Karpas-422 (cell line): Measurements from ENCODE around the gene NHSL2. TPM values are rescaled to one million over a fixed set of nuclear protein-coding genes. Genes with fewer than 3 reads are reported as not detected.

Source experiments
- DNase-seq: peaks from one replicate; pipeline ENCODE4 v3.0.0-alpha.2; 2015
- H2AFZ ChIP-seq: fragments of 200-600 bp; sonication (generic); 2 replicates; pipeline ENCODE4 v1.6.1; 2014; ENCODE audit warnings: antibody characterized with exemption, low read length, mixed read lengths
- H3K27ac ChIP-seq: fragments of 200-600 bp; sonication (generic); 2 replicates; pipeline ENCODE4 v1.5.1; 2014; ENCODE audit warnings: mild to moderate bottlenecking, low read length, moderate library complexity
- H3K27me3 ChIP-seq: fragments of 200-600 bp; sonication (generic); 2 replicates; pipeline ENCODE4 v1.6.1; 2014; ENCODE audit warnings: low read length, mixed read lengths
- H3K36me3 ChIP-seq: fragments of 200-600 bp; sonication (generic); 2 replicates; pipeline ENCODE4 v1.6.1; 2014; ENCODE audit warnings: low read length, mixed read lengths; ENCODE audit not compliant: insufficient read depth
- H3K4me1 ChIP-seq: fragments of 200-600 bp; sonication (generic); 2 replicates; pipeline ENCODE4 v1.6.1; 2014; ENCODE audit warnings: mild to moderate bottlenecking, low read length, mixed read lengths
- H3K4me2 ChIP-seq: fragments of 200-600 bp; sonication (generic); 2 replicates; pipeline ENCODE4 v1.6.1; 2014; ENCODE audit warnings: low read length, low read depth, mild to moderate bottlenecking; ENCODE audit not compliant: poor library complexity, severe bottlenecking
- H3K4me3 ChIP-seq: fragments of 200-600 bp; sonication (generic); 2 replicates; pipeline ENCODE4 v1.5.1; 2014; ENCODE audit warnings: mild to moderate bottlenecking, antibody characterized with exemption, low read length, mixed read lengths
- H3K79me2 ChIP-seq: fragments of 200-600 bp; sonication (generic); 2 replicates; pipeline ENCODE4 v1.6.1; 2014; ENCODE audit warnings: mild to moderate bottlenecking, low read length, mixed read lengths
- H3K9ac ChIP-seq: fragments of 200-600 bp; sonication (generic); 2 replicates; pipeline ENCODE4 v1.6.0; 2014; ENCODE audit warnings: low read length
- H3K9me2 ChIP-seq: fragments of 200-600 bp; sonication (generic), shearing (Covaris generic); replicated peaks from 2 replicates; pipeline ENCODE4 v1.6.0; 2014; ENCODE audit warnings: mild to moderate bottlenecking, low read length, moderate library complexity; ENCODE audit not compliant: insufficient read depth
- H3K9me3 ChIP-seq: fragments of 300-700, 200-600 bp; sonication (generic); 2 replicates; pipeline ENCODE4 v1.6.1; 2014; ENCODE audit warnings: low read length, mixed read lengths
- H4K20me1 ChIP-seq: fragments of 200-600 bp; sonication (generic); 2 replicates; pipeline ENCODE4 v1.6.1; 2014; ENCODE audit warnings: mild to moderate bottlenecking, antibody characterized with exemption, low read length, low read depth; ENCODE audit not compliant: insufficient read depth
- total RNA-seq: library from RNA; depleted of rRNA; stranded (reverse); fragments of >200 nt; shearing (Covaris generic); gene quantifications from 2 replicates; pipeline ENCODE4 v1.2.3, GENCODE V29; 2014; ENCODE audit warnings: low replicate concordance

The NHSL2 gene
- total RNA-seq, 1 experiment from 2014 or later: not detected

- Histone ChIP-seq H4K20me1 (no peaks in the 10 kb centered on the region), H3K36me3 (no peaks in the 10 kb centered on the region), H3K4me2 (no peak overlapping the region), H3K9me2 (no peaks in the 10 kb centered on the region), H3K4me1 (no peaks in the 10 kb centered on the region), H3K27ac (no peak overlapping the region), H3K27me3 (no peaks in the 10 kb centered on the region; the same call in 1 of the 2 replicates), H3K79me2 (no peaks in the 10 kb centered on the region), H3K9me3 (no peaks in the 10 kb centered on the region), H2AFZ (no peak overlapping the region), H3K9ac (no peak overlapping the region), H3K4me3 (no peak overlapping the region)
- no peak for DNase-seq
These were observed 190.2 kb downstream of the NHSL2 start for GRCh38 chrX:72100824-72101351.

DNA sequence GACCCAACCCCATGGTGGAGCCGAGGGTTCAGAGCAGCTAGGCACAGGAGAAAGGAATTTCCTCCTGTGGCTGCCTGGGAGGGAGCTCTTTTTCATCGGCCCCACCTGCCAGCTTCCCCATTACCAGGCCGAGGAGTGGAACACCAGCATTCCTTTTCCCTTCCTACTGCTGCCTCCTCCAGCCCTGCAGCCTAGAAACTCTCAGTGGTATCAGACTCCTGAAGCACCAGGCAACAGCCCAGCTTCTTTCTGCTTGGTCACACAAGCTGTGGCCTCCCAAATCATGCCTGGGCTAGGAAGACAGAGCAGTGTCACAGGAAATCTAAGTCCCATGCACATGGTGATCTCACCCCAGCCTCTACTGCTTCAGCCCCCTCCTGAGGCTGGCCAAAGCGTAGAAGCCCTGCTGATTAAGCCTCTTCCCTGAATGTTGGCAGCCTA lies 191.0 kb downstream of the NHSL2 start:
- no peaks in the 10 kb centered on the region for H3K4me1 ChIP-seq
- no peak overlapping the region for H2AFZ ChIP-seq
- H3K4me3 ChIP-seq: no peak overlapping the region

GRCh38 chrX:72102126-72102525 lies 191.5 kb downstream of the NHSL2 start:
- Histone ChIP-seq H3K4me1 (no peaks in the 10 kb centered on the region), H3K36me3 (no peaks in the 10 kb centered on the region), H2AFZ (no peak overlapping the region), H3K9ac (no peak overlapping the region), H3K9me2 (no peaks in the 10 kb centered on the region), H3K9me3 (no peaks in the 10 kb centered on the region), H3K27ac (no peak overlapping the region), H3K4me2 (no peak overlapping the region), H3K4me3 (no peak overlapping the region), H4K20me1 (no peaks in the 10 kb centered on the region), H3K79me2 (no peaks in the 10 kb centered on the region), H3K27me3 (no peaks in the 10 kb centered on the region; the same call in 1 of the 2 replicates)
- DNase-seq: no peak

More for the DNA sequence above, 191.0 kb downstream of the NHSL2 start:
- Histone ChIP-seq H3K9me2 (no peaks in the 10 kb centered on the region), H3K27me3 (no peaks in the 10 kb centered on the region; the same call in 1 of the 2 replicates), H3K27ac (no peak overlapping the region), H3K36me3 (no peaks in the 10 kb centered on the region), H3K4me2 (no peak overlapping the region), H3K9me3 (no peaks in the 10 kb centered on the region), H4K20me1 (no peaks in the 10 kb centered on the region), H3K79me2 (no peaks in the 10 kb centered on the region), H3K9ac (no peak overlapping the region)
- no peak for DNase-seq

DNA sequence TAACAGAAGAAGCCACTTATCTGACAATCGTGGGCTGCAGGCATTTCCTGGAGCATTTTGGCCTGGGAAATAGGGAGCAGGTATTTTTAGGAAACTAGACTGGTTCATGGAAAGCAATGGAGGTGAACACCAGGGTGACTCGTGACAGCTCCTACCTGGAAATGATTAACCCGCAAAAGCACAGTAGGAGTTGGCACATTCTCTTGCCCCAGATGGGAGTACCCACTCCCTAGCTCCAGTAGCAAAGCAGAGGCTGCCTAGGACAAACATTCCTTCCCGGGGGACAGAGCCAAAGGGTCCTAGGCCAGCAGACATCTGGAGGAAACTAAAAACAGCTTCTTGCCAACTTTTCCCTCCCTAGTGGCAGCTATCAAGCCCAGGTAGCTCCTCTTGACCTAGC lies 192.1 kb downstream of the NHSL2 start:
- Histone ChIP-seq H2AFZ (no peak overlapping the region), H3K36me3 (no peaks in the 10 kb centered on the region), H3K4me3 (no peak overlapping the region), H3K79me2 (no peaks in the 10 kb centered on the region), H3K9ac (no peak overlapping the region), H3K27ac (no peak overlapping the region), H3K9me2 (no peaks in the 10 kb centered on the region), H3K4me1 (no peaks in the 10 kb centered on the region), H3K27me3 (no peaks in the 10 kb centered on the region; the same call in 1 of the 2 replicates), H3K4me2 (no peak overlapping the region), H4K20me1 (no peaks in the 10 kb centered on the region), H3K9me3 (no peaks in the 10 kb centered on the region)
- no peak for DNase-seq

DNA sequence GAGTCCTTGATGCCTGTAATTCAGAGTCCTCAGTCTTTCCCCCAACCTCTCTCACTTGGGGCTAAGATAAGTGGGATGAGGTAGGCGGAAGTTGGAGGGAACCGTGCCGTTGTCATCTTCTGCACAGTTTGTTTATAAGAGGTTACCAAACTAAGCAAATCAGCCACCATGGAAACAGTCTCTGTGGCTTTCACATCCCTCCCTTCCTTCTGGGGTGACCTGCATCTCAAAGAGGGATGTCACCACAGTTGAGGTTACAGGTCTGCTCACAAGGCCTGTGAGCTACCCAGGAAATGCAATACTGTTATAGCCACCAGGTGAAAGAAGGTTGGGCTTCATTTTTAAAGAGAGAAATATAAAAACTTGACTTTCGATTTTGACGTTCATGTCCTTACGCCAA lies 194.8 kb downstream of the NHSL2 start:
- H3K9me3 ChIP-seq: no peaks in the 10 kb centered on the region
- H3K27me3 ChIP-seq: no peaks in the 10 kb centered on the region; the same call in 1 of the 2 replicates
- H2AFZ ChIP-seq: no peak overlapping the region
- H3K79me2 ChIP-seq: no peaks in the 10 kb centered on the region
- H3K4me3 ChIP-seq: no peak overlapping the region
- DNase-seq: no peak
- no peaks in the 10 kb centered on the region for H3K9me2 ChIP-seq
- no peaks in the 10 kb centered on the region for H3K36me3 ChIP-seq
- no peaks in the 10 kb centered on the region for H3K4me1 ChIP-seq
- H3K9ac ChIP-seq: no peak overlapping the region
- H4K20me1 ChIP-seq: no peaks in the 10 kb centered on the region
- no peak overlapping the region for H3K27ac ChIP-seq
- no peak overlapping the region for H3K4me2 ChIP-seq

DNA sequence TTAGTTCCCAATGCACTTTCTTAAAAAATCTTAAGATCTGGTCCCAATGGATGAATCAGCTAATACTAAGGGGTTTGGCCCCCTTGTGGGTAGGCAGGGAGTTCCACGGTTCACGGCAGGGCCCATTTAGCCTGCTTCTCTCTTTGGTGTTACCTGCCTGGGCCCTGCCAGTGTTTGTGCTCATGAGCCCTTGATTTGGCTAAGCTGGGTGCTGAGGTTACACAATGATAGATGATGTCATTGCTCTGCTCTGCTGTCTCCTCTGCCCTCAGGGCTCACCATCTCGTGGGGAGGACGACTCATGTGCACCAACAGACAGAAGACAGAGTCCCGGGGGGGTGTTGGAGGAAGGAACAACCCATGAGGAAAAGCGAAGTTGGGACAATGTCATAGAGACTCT lies 196.7 kb downstream of the NHSL2 start:
- Histone ChIP-seq H3K9me2 (no peaks in the 10 kb centered on the region), H3K9ac (no peak overlapping the region), H3K36me3 (no peaks in the 10 kb centered on the region), H3K27ac (no peak overlapping the region), H3K4me3 (no peak overlapping the region), H3K27me3 (no peaks in the 10 kb centered on the region), H2AFZ (no peak overlapping the region), H3K79me2 (no peaks in the 10 kb centered on the region), H3K4me1 (no peaks in the 10 kb centered on the region), H3K9me3 (no peaks in the 10 kb centered on the region), H3K4me2 (no peak overlapping the region), H4K20me1 (no peaks in the 10 kb centered on the region)
- peak; percentile 46 for DNase-seq

DNA sequence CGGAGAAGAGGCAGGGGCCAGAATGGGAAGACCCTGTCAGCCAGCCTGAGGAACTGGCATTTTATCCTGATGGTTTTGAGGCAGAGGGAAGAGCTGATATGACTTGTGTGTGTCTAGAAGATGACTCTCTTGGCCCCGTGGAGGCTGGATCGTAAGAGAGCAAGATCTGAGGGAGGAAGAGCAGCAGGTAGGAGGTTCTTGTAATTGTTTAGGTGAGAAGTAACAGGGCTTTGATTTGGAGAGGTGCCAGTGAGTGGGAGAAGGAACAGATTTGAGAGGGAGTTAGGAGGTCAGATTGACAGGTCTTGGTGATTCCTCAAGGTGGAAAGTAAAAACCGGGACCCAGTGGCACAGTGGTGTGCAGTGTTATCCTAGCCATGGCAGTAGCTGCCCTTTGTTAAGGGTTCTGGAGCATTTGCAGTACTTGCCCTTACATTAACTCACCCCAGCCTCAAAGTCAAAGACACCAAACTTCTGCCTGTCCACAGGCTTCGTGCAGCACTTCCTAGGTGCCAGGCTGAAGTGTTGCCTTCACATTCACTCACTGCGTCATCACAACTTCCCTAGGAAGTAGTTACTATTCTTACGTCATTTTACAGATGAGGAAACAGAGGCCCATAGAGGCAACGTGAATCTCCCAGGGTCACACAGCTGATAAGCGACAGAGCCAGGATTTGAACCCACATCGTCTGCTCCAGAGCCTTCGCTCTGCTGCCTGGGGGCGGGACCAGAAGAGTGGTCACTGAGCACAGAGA lies 197.4 kb downstream of the NHSL2 start:
- Histone ChIP-seq H4K20me1 (no peaks in the 10 kb centered on the region), H3K36me3 (no peaks in the 10 kb centered on the region), H2AFZ (no peak overlapping the region), H3K27ac (no peak overlapping the region), H3K27me3 (no peaks in the 10 kb centered on the region), H3K4me1 (no peaks in the 10 kb centered on the region), H3K4me2 (no peak overlapping the region), H3K9me2 (no peaks in the 10 kb centered on the region), H3K79me2 (no peaks in the 10 kb centered on the region), H3K9me3 (no peaks in the 10 kb centered on the region), H3K4me3 (no peak overlapping the region), H3K9ac (no peak overlapping the region)
- DNase-seq: no peak

DNA sequence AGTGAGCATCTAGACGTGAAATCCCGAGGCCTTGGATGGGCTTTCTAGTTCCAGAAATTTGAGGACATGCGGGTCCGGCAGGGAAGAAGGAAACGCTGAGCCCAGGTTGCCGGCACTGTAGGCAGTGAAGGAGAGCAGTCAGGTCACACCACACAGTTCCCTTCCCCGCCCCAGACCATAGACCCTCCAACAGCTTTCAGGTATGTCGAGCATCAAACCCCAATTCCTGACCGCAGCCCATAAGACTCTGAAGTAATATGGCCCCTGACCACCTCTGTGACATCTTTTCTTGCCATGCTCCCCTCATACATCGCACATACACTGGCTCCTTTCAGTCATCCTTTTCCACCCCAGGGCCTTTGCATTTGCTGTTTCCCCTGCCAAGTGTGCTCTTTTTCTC lies 198.0 kb downstream of the NHSL2 start:
- Histone ChIP-seq H4K20me1 (no peaks in the 10 kb centered on the region), H2AFZ (no peak overlapping the region), H3K9me2 (no peaks in the 10 kb centered on the region), H3K79me2 (no peaks in the 10 kb centered on the region), H3K27ac (no peak overlapping the region), H3K36me3 (no peaks in the 10 kb centered on the region), H3K27me3 (no peaks in the 10 kb centered on the region), H3K4me3 (no peak overlapping the region), H3K4me1 (no peaks in the 10 kb centered on the region), H3K4me2 (no peak overlapping the region), H3K9me3 (no peaks in the 10 kb centered on the region), H3K9ac (no peak overlapping the region)
- DNase-seq: no peak
